H1 (cell line): ENCODE results near the gene RGMB. TPM values are rescaled to one million over a fixed set of nuclear protein-coding genes. Genes with fewer than 3 reads are reported as not detected.

Experiments
- CTCF ChIA-PET: fragments of 300-600 bp; sonication (Branson Sonifier 250); formaldehyde crosslinking; loops from one replicate; lab custom pipeline; 2021; ENCODE audit not compliant: partially characterized antibody; lab: Charles Lee
- POLR2A ChIA-PET: fragments of 300-600 bp; sonication (Branson Sonifier 250); formaldehyde crosslinking; loops from one replicate; lab custom pipeline; 2021; ENCODE audit warnings: inconsistent platforms; ENCODE audit not compliant: partially characterized antibody; lab: Charles Lee
- DNase-seq, 2 experiments: peaks; one replicate each; pipeline versions ENCODE4 v3.0.0 to v3.0.0-alpha.2; 2010 to 2022; ENCODE audit warnings: low spot score in 2 of 2, low read depth in 1 of 2, mixed read lengths in 1 of 2
- FAIRE-seq: peaks from 2 replicates; lab custom pipeline; 2011; peaks lifted over from hg19 to GRCh38; lab: Jason Lieb, UNC
- H2AFZ ChIP-seq: 2 replicates; pipeline ENCODE4 v1.8.1; 2012; ENCODE audit warnings: low read length, inconsistent platforms
- H2AK5ac ChIP-seq: 2 replicates; pipeline ENCODE4 v1.6.1; 2013; ENCODE audit warnings: low read depth, low read length
- H2BK120ac ChIP-seq: replicated peaks from 2 replicates; pipeline ENCODE3; 2013; ENCODE audit warnings: low read depth, low read length, inconsistent platforms
- H2BK12ac ChIP-seq: 2 replicates; pipeline ENCODE4 v1.6.1; 2013; ENCODE audit warnings: low read depth, low read length
- H2BK15ac ChIP-seq: 2 replicates; pipeline ENCODE4 v1.6.1; 2013; ENCODE audit warnings: low read length
- H2BK20ac ChIP-seq: 2 replicates; pipeline ENCODE4 v1.6.1; 2013; ENCODE audit warnings: low read length
- H2BK5ac ChIP-seq: 2 replicates; pipeline ENCODE4 v1.6.1; 2013; ENCODE audit warnings: low read depth, low read length
- H3K14ac ChIP-seq: 2 replicates; pipeline ENCODE4 v1.6.1; 2013; ENCODE audit warnings: inconsistent platforms; ENCODE audit not compliant: insufficient read length
- H3K18ac ChIP-seq: 2 replicates; pipeline ENCODE4 v1.6.1; 2013; ENCODE audit warnings: low read length; ENCODE audit errors: extremely low read depth
- H3K23ac ChIP-seq: 2 replicates; pipeline ENCODE4 v1.6.1; 2013; ENCODE audit warnings: inconsistent platforms; ENCODE audit not compliant: insufficient read length
- H3K23me2 ChIP-seq: 2 replicates; pipeline ENCODE4 v1.6.1; 2013; ENCODE audit warnings: low read depth, low read length
- H3K27ac ChIP-seq: 2 replicates; pipeline ENCODE4 v1.6.1; 2011; ENCODE audit warnings: low read depth, low read length, inconsistent platforms
- H3K27me3 ChIP-seq, 4 experiments: replicated peaks in 1 of 4; 1 replicate in 1 of 4; 2 replicates in 3 of 4; pipeline versions ENCODE4 v1.6.1 to v1.8.1; 2011 to 2013; ENCODE audit warnings: low read length in 3 of 4, mild to moderate bottlenecking in 3 of 4, inconsistent platforms in 2 of 4, mixed read lengths in 2 of 4, moderate library complexity in 1 of 4; ENCODE audit not compliant: control insufficient read depth in 3 of 4, insufficient read depth in 3 of 4; ENCODE audit errors: extremely low read depth in 1 of 4
- H3K36me3 ChIP-seq, 4 experiments: 2 replicates each; pipeline versions ENCODE4 v1.6.1 to v1.8.1; 2011 to 2013; ENCODE audit warnings: mild to moderate bottlenecking in 4 of 4, low read length in 3 of 4, moderate library complexity in 2 of 4, control low read depth in 1 of 4, inconsistent platforms in 1 of 4; ENCODE audit not compliant: insufficient read depth in 4 of 4, control insufficient read depth in 2 of 4
- H3K4ac ChIP-seq: replicated peaks from 2 replicates; pipeline ENCODE3; 2013; ENCODE audit warnings: low read length, low read depth, mixed read lengths, inconsistent platforms; ENCODE audit not compliant: insufficient read length
- H3K4me1 ChIP-seq, 4 experiments: replicated peaks in 1 of 4; 1 replicate in 1 of 4; 2 replicates in 3 of 4; pipeline versions ENCODE4 v1.6.1 to v1.8.1; 2011 to 2013; ENCODE audit warnings: low read length in 3 of 4, inconsistent platforms in 2 of 4, mixed read lengths in 1 of 4; ENCODE audit not compliant: insufficient read depth in 4 of 4, control insufficient read depth in 3 of 4
- H3K4me2 ChIP-seq, 2 experiments: 2 replicates each; pipeline versions ENCODE4 v1.6.1 to v1.8.1; 2011 to 2013; ENCODE audit warnings: low read depth in 2 of 2, low read length in 2 of 2, control low read depth in 1 of 2, inconsistent platforms in 1 of 2, mild to moderate bottlenecking in 1 of 2; ENCODE audit not compliant: insufficient read depth in 1 of 2
- H3K4me3 ChIP-seq, 4 experiments: fragments of 200-600, 300-600 bp in 1 of 4; sonication (generic), shearing (Covaris generic), sonication (Bioruptor Twin) in 1 of 4; 2 replicates each; pipeline versions ENCODE4 v1.5.1 to v1.8.1; 2011 to 2016; ENCODE audit warnings: low read length in 4 of 4, low read depth in 3 of 4, control low read depth in 2 of 4, inconsistent platforms in 2 of 4, mild to moderate bottlenecking in 2 of 4, mixed read lengths in 1 of 4, moderate library complexity in 1 of 4; ENCODE audit not compliant: insufficient read depth in 2 of 4; ENCODE audit errors: extremely low read depth in 1 of 4
- H3K56ac ChIP-seq: replicated peaks from 2 replicates; pipeline ENCODE3; 2013; ENCODE audit warnings: low read depth, mild to moderate bottlenecking, mixed read lengths, low read length, inconsistent platforms; ENCODE audit not compliant: insufficient read length
- H3K79me1 ChIP-seq: 2 replicates; pipeline ENCODE4 v1.6.1; 2013; ENCODE audit warnings: low read depth, low read length, control low read depth
- H3K79me2 ChIP-seq, 2 experiments: 2 replicates each; pipeline versions ENCODE4 v1.6.1 to v1.8.1; 2012 to 2013; ENCODE audit warnings: low read length in 2 of 2, mild to moderate bottlenecking in 2 of 2, inconsistent platforms in 1 of 2; ENCODE audit not compliant: insufficient read depth in 2 of 2, control insufficient read depth in 1 of 2
- H3K9ac ChIP-seq, 4 experiments: replicated peaks in 1 of 4; 1 replicate in 1 of 4; 2 replicates in 3 of 4; pipeline versions ENCODE4 v1.6.1 to v1.8.1; 2011 to 2013; ENCODE audit warnings: low read depth in 3 of 4, low read length in 3 of 4, control low read depth in 2 of 4, mild to moderate bottlenecking in 2 of 4, moderate library complexity in 2 of 4, inconsistent platforms in 1 of 4; ENCODE audit errors: extremely low read depth in 1 of 4
- H3K9me3 ChIP-seq, 2 experiments: 2 replicates each; pipeline versions ENCODE4 v1.6.1 to v1.8.1; 2012 to 2013; ENCODE audit warnings: mild to moderate bottlenecking in 2 of 2, moderate library complexity in 2 of 2, control low read depth in 1 of 2, inconsistent platforms in 1 of 2, low read depth in 1 of 2, low read length in 1 of 2, mixed read lengths in 1 of 2; ENCODE audit not compliant: insufficient read depth in 2 of 2
- H4K20me1 ChIP-seq, 2 experiments: replicated peaks in 1 of 2; 2 replicates each; pipeline versions ENCODE3 to v1.8.1; 2011 to 2013; ENCODE audit warnings: inconsistent platforms in 2 of 2, low read length in 2 of 2, mild to moderate bottlenecking in 1 of 2; ENCODE audit not compliant: insufficient read depth in 2 of 2, control insufficient read depth in 1 of 2
- H4K5ac ChIP-seq: 2 replicates; pipeline ENCODE4 v1.6.1; 2013; ENCODE audit warnings: low read length, low read depth, mixed read lengths, inconsistent platforms; ENCODE audit not compliant: insufficient read length
- H4K8ac ChIP-seq: 2 replicates; pipeline ENCODE4 v1.8.0; 2013; ENCODE audit warnings: mild to moderate bottlenecking, moderate library complexity, low read length, inconsistent platforms; ENCODE audit not compliant: insufficient read depth; ENCODE audit errors: extremely low read depth
- H4K91ac ChIP-seq: replicated peaks from 2 replicates; pipeline ENCODE3; 2013; ENCODE audit warnings: low read length, mixed read lengths, inconsistent platforms; ENCODE audit not compliant: insufficient read length
- ATF2 ChIP-seq: IDR thresholded peaks from 2 replicates; pipeline ENCODE4 v1.6.1; 2012; ENCODE audit warnings: low read length, inconsistent platforms
- CBX5 ChIP-seq: fragments of 300-800, 300-1000 bp; sonication (generic); IDR thresholded peaks from 2 replicates; pipeline ENCODE4 v1.7.1; 2016; ENCODE audit warnings: antibody characterized with exemption, low read length, low read depth
- CHD2 ChIP-seq: IDR thresholded peaks from 2 replicates; pipeline ENCODE4 v1.6.1; 2012; ENCODE audit warnings: low read length, improper control_type of control experiment
- CTCF ChIP-seq, 3 experiments: IDR thresholded peaks; 1 replicate in 2 of 3; 2 replicates in 1 of 3; pipeline versions ENCODE4 v1.5.1 to v1.6.1; 2011; ENCODE audit warnings: low read length in 3 of 3, mild to moderate bottlenecking in 3 of 3, inconsistent platforms in 2 of 3, low read depth in 1 of 3, moderate library complexity in 1 of 3; ENCODE audit not compliant: insufficient read depth in 1 of 3; ENCODE audit errors: control extremely low read depth in 1 of 3
- EP300 ChIP-seq, 2 experiments: IDR thresholded peaks; 1 replicate in 1 of 2; 2 replicates in 1 of 2; pipeline ENCODE4 v1.6.1; 2011 to 2012; ENCODE audit warnings: low read depth in 2 of 2, low read length in 2 of 2, mild to moderate bottlenecking in 2 of 2, borderline replicate concordance in 1 of 2, inconsistent platforms in 1 of 2, moderate library complexity in 1 of 2
- JUND ChIP-seq: IDR thresholded peaks from 2 replicates; pipeline ENCODE4 v1.6.1; 2011; ENCODE audit warnings: mild to moderate bottlenecking, improper control_type of control experiment, low read length
- MAFK ChIP-seq: IDR thresholded peaks from 2 replicates; pipeline ENCODE4 v1.6.1; 2012; ENCODE audit warnings: low read depth, mild to moderate bottlenecking, improper control_type of control experiment, low read length
- POLR2AphosphoS5 ChIP-seq: IDR thresholded peaks from 2 replicates; pipeline ENCODE4 v1.6.1; 2011; ENCODE audit warnings: low read depth, low read length
- RFX5 ChIP-seq: IDR thresholded peaks from 2 replicates; pipeline ENCODE4 v1.6.1; 2011; ENCODE audit warnings: low read depth, low read length, improper control_type of control experiment, borderline replicate concordance
- TCF12 ChIP-seq: IDR thresholded peaks from 2 replicates; pipeline ENCODE4 v1.6.1; 2011; ENCODE audit warnings: low read depth, mild to moderate bottlenecking, low read length
- YY1 ChIP-seq: IDR thresholded peaks from 2 replicates; pipeline ENCODE4 v1.6.1; 2011; ENCODE audit warnings: low read depth, mild to moderate bottlenecking, low read length
- WGBS, 2 experiments: shearing (Covaris generic) in 1 of 2; methylation state at CpG; one replicate each; pipeline versions ENCODE4 v1.1.6 to v1.1.7; 2013 to 2015; ENCODE audit warnings: low lambda C conversion rate in 2 of 2, mixed read lengths in 2 of 2, inconsistent platforms in 1 of 2, low coverage in 1 of 2, missing lambda C conversion rate in 1 of 2; ENCODE audit not compliant: insufficient replicate concordance in 2 of 2, insufficient coverage in 1 of 2, insufficient read length in 1 of 2; ENCODE audit errors: extremely low coverage in 1 of 2, missing lambda C conversion rate in 1 of 2; 5-methylcytosine and 5-hydroxymethylcytosine counted together
- polyA plus RNA-seq, 7 experiments: library from polyadenylated mRNA; depleted of rRNA in 3 of 7; stranded (reverse) in 5 of 7; unstranded in 2 of 7; fragments of >200 nt in 5 of 7; fragments of 200-250 nt in 2 of 7; gene quantifications; 1 replicate in 5 of 7; 2 replicates in 1 of 7; 4 replicates in 1 of 7; pipeline versions ENCODE4 v1.2.1 to v1.2.3, GENCODE V29; 2011 to 2013; ENCODE audit warnings: missing spikeins in 2 of 7, mixed read lengths in 2 of 7
- total RNA-seq: library from RNA; stranded (reverse); fragmentation: NEBNext Ultra II Directional; extraction: Animal tissue kit (Norgen Biotek cat#: 25700); gene quantifications from 2 replicates; pipeline ENCODE4 v1.2.1, GENCODE V29; 2021

RGMB gene
- total and polyA plus RNA-seq, 2 of the 8 experiments (the other 6 are each of a cell fraction or from before 2014, with no cell fraction given) = 11.7 to 27.0 TPM

DNA sequence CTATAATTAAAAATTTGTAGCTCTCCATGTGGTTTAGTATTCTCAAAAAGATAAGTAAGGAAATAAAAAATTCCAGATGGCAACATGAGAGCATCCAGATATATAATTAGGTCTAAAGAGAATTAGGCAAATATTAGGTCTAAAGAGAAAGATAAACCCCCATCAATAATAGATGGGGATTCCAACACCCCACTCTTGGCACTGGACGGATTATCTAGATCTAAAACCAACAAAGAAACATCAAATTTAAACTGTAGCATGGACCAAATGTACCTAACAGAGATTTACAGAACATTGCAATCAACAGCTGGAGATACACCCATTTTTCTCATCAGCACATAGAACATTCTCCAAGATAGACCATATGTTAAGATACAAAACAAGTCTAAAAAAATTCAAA is 31.6 kb downstream of the RGMB start:
- 80% methylated on average over 1 of the region's 1 CpG; no CpG with 5 or more reads in 1 of the 2 experiments for WGBS, 2 experiments
- H2AK5ac ChIP-seq = no peak overlapping the region
- no peak overlapping the region for H4K91ac ChIP-seq
- no peak overlapping the region for H3K56ac ChIP-seq
- H2BK20ac ChIP-seq = no peak overlapping the region
- no peak overlapping the region for H3K14ac ChIP-seq
- no peak overlapping the region for H3K4me3 ChIP-seq
- H3K36me3 ChIP-seq = no peaks in the 10 kb centered on the region
- no peak overlapping the region for H2BK15ac ChIP-seq
- no peak overlapping the region for H2BK5ac ChIP-seq
- H3K18ac ChIP-seq = no peak overlapping the region
- no peaks in the 10 kb centered on the region for H3K79me2 ChIP-seq
- H4K5ac ChIP-seq = no peak overlapping the region
- POLR2A ChIA-PET = no interaction called here
- H3K4me1 ChIP-seq = no peaks in the 10 kb centered on the region
- H3K23ac ChIP-seq = no peak overlapping the region
- H3K4me2 ChIP-seq = no peak overlapping the region
- no peak overlapping the region for H2AFZ ChIP-seq
- H4K8ac ChIP-seq = no peak overlapping the region
- H2BK120ac ChIP-seq = no peak overlapping the region
- H3K27ac ChIP-seq = no peak overlapping the region
- H4K20me1 ChIP-seq = no peaks in the 10 kb centered on the region
- FAIRE-seq (no peak), DNase-seq (no peak)
- no peaks in the 10 kb centered on the region for H3K27me3 ChIP-seq
- H3K23me2 ChIP-seq = no peaks in the 10 kb centered on the region
- no peaks in the 10 kb centered on the region for H3K79me1 ChIP-seq
- CTCF ChIA-PET = no interaction called here
- no peak overlapping the region for H2BK12ac ChIP-seq
- no peak overlapping the region for H3K9ac ChIP-seq
- H3K4ac ChIP-seq = no peak overlapping the region
- peaks cover 0 to 9% of the 10 kb centered on the region in 2 experiments; a peak in 1 of 4 replicates for H3K9me3 ChIP-seq
- TF ChIP-seq RFX5 (no peak), CBX5 (no peak), ATF2 (no peak), POLR2AphosphoS5 (no peak), JUND (no peak), MAFK (no peak), EP300 (IDR thresholded peaks at IDR 0.05; ENCODE audit: borderline replicate concordance in 1 of 2, low read depth in 2 of 2, low read length in 2 of 2) (no peak), TCF12 (no peak), YY1 (no peak), CTCF (IDR thresholded peaks at IDR 0.05; ENCODE audit: control extremely low read depth in 1 of 3, insufficient read depth in 1 of 3, low read depth in 1 of 3, low read length in 3 of 3) (no peak), CHD2 (no peak)
